ENCODE data around the gene BRD3. TPM values are rescaled to one million over a fixed set of nuclear protein-coding genes. Genes with fewer than 3 reads are reported as not detected.

The BRD3 gene
- total RNA-seq, 1 experiment from 2014 or later = 40.7 TPM

GRCh38 chr9:134041649-134041962, 26.2 kb downstream of the BRD3 start:
- Histone ChIP-seq H3K4me3 (replicated peaks in 1 of 2; ENCODE audit: low read depth in 1 of 2, low read length in 2 of 2) (no peak overlapping the region), H3K36me3 (ENCODE audit: control insufficient read depth in 1 of 2, insufficient read depth in 2 of 2, low read length in 2 of 2) (peaks cover 0 to 9% of the 10 kb centered on the region in 2 experiments; a peak in 1 of 4 replicates), H3K9me3 (ENCODE audit: control insufficient read depth in 1 of 2, insufficient read depth in 1 of 2, low read depth in 1 of 2, low read length in 2 of 2) (no peaks in the 10 kb centered on the region), H3K4me1 (ENCODE audit: control insufficient read depth in 1 of 2, insufficient read depth in 2 of 2, low read length in 2 of 2) (no peaks in the 10 kb centered on the region), H3K27me3 (ENCODE audit: insufficient read depth, low read length) (no peaks in the 10 kb centered on the region), H3K4me2 (ENCODE audit: low read length) (no peak overlapping the region), H3K9me2 (ENCODE audit: insufficient read depth) (no peaks in the 10 kb centered on the region), H4K20me1 (ENCODE audit: insufficient read depth) (no peaks in the 10 kb centered on the region), H3K9ac (ENCODE audit: low read length) (no peak overlapping the region), H2AFZ (ENCODE audit: low read depth, low read length, poor library complexity, severe bottlenecking) (no peak overlapping the region), H3K79me2 (ENCODE audit: insufficient read depth, low read length) (no peaks in the 10 kb centered on the region), H3K27ac (ENCODE audit: low read depth, low read length) (no peak overlapping the region)
- TF ChIP-seq SP1 (IDR thresholded peaks at IDR 0.05; ENCODE audit: low read depth) = no peak
- no peak for TF ChIP-seq ZFX (IDR thresholded peaks at IDR 0.05)
- no peak for TF ChIP-seq JUND (IDR thresholded peaks at IDR 0.05)
- TF ChIP-seq FOSL1 (IDR thresholded peaks at IDR 0.05; ENCODE audit: low read depth) = no peak
- TF ChIP-seq POLR2A (IDR thresholded peaks at IDR 0.05; ENCODE audit: borderline replicate concordance, extremely low read depth, insufficient read depth, insufficient read length) = no peak
- no peak for TF ChIP-seq SRF (IDR thresholded peaks at IDR 0.05; ENCODE audit: low read depth)
- TF ChIP-seq POLR2AphosphoS5 (IDR thresholded peaks at IDR 0.05; ENCODE audit: low read depth, low read length) = no peak
- TF ChIP-seq MAX (IDR thresholded peaks at IDR 0.05) = no peak
- TF ChIP-seq SIN3A (IDR thresholded peaks at IDR 0.05; ENCODE audit: low read depth) = no peak
- TF ChIP-seq TCF7L2 (IDR thresholded peaks at IDR 0.05; ENCODE audit: borderline replicate concordance, extremely low read depth, insufficient read depth, insufficient read length) = no peak
- DNase-seq (ENCODE audit: low read depth, low spot score) (no peak), ATAC-seq (no peak)
- RAD21 ChIA-PET (ENCODE audit: low non-redundant PET in 1 of 2, low total read pairs in 2 of 2, uncharacterized antibody in 2 of 2, unreplicated experiment in 2 of 2) = no interaction called here
- BruUV-seq (replicated peaks) = no TSS peak
- intact Hi-C loops (cut with micrococcal nuclease) = no loop called here
- POLR2A ChIA-PET = no interaction called here
- CTCF ChIA-PET = no interaction called here

GRCh38 chr9:134040781-134041648, 26.8 kb downstream of the BRD3 start:
- Histone ChIP-seq H3K9me2 (ENCODE audit: insufficient read depth) (no peaks in the 10 kb centered on the region), H2AFZ (ENCODE audit: low read depth, low read length, poor library complexity, severe bottlenecking) (no peak overlapping the region), H3K79me2 (ENCODE audit: insufficient read depth, low read length) (no peaks in the 10 kb centered on the region), H3K4me1 (ENCODE audit: control insufficient read depth in 1 of 2, insufficient read depth in 2 of 2, low read length in 2 of 2) (no peaks in the 10 kb centered on the region), H3K27me3 (ENCODE audit: insufficient read depth, low read length) (no peaks in the 10 kb centered on the region), H3K9me3 (ENCODE audit: control insufficient read depth in 1 of 2, insufficient read depth in 1 of 2, low read depth in 1 of 2, low read length in 2 of 2) (no peaks in the 10 kb centered on the region), H3K36me3 (ENCODE audit: control insufficient read depth in 1 of 2, insufficient read depth in 2 of 2, low read length in 2 of 2) (peaks cover 0 to 12% of the 10 kb centered on the region in 2 experiments; a peak in 1 of 4 replicates), H3K27ac (ENCODE audit: low read depth, low read length) (no peak overlapping the region), H3K4me2 (ENCODE audit: low read length) (no peak overlapping the region), H4K20me1 (ENCODE audit: insufficient read depth) (no peaks in the 10 kb centered on the region), H3K9ac (ENCODE audit: low read length) (no peak overlapping the region), H3K4me3 (replicated peaks in 1 of 2; ENCODE audit: low read depth in 1 of 2, low read length in 2 of 2) (no peak overlapping the region)
- intact Hi-C loops (cut with micrococcal nuclease) = no loop called here
- no TSS peak for BruUV-seq (replicated peaks)
- DNase-seq (ENCODE audit: low read depth, low spot score) (no peak), ATAC-seq (no peak)
- ChIA-PET CTCF (no interaction called here), POLR2A (no interaction called here), RAD21 (ENCODE audit: low non-redundant PET in 1 of 2, low total read pairs in 2 of 2, uncharacterized antibody in 2 of 2, unreplicated experiment in 2 of 2) (no interaction called here)
- TF ChIP-seq RAD21 (IDR thresholded peaks at IDR 0.05; ENCODE audit: low read depth) = no peak
- no peak for TF ChIP-seq TCF7L2 (IDR thresholded peaks at IDR 0.05; ENCODE audit: borderline replicate concordance, extremely low read depth, insufficient read depth, insufficient read length)
- no peak for TF ChIP-seq ZFX (IDR thresholded peaks at IDR 0.05)
- no peak for TF ChIP-seq CTCF (IDR thresholded peaks at IDR 0.05 in 2 of 3, conservative IDR thresholded peaks at IDR 0.05 in 1 of 3; ENCODE audit: borderline replicate concordance in 1 of 3, insufficient read depth in 1 of 3, low read depth in 2 of 3, low read length in 2 of 3)
- TF ChIP-seq EZH2 (IDR thresholded peaks at IDR 0.05) = no peak
- no peak for TF ChIP-seq POLR2AphosphoS5 (IDR thresholded peaks at IDR 0.05; ENCODE audit: low read depth, low read length)
- TF ChIP-seq ELF1 (IDR thresholded peaks at IDR 0.05; ENCODE audit: borderline replicate concordance, low read depth) = no peak

All from HCT116 (cell line).